DND-41 (cell line): ENCODE data around the gene ITIH5.

ENCODE experiments used
- EZH2 ChIP-seq: IDR thresholded peaks from 3 replicates; pipeline ENCODE4 v1.6.1; 2012; ENCODE audit warnings: borderline replicate concordance, low read depth, mild to moderate bottlenecking, moderate library complexity, low read length, inconsistent platforms; ENCODE audit not compliant: severe bottlenecking
- TF ChIP-seq, protein P1 (sequence below): IDR thresholded peaks from 2 replicates; pipeline ENCODE4 v1.5.1; 2012; ENCODE audit warnings: borderline replicate concordance, low read length, moderate library complexity, mild to moderate bottlenecking; ENCODE audit not compliant: poor library complexity, severe bottlenecking; ENCODE audit errors: extremely low read depth

DNA sequence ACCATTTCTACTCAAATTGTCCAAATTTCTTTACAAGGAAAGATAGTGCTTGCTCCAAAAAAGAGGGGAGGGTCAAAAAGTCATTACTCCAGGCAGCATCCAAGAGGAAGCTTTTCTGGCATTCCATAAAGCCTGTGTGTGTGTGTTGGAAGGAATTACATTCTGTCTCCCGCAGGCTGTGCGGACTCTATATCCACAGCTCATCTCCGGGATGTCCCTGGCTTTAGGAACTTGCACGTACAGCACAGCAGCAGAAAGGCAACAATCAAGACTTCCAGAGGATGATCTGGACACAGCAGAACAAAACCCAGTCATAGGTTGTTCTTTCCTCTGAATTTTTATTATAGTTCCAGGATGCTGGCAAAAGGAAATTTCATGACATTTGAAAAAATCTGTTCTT is 94.8 kb downstream of the ITIH5 start:
- TF ChIP-seq, protein P1, sequence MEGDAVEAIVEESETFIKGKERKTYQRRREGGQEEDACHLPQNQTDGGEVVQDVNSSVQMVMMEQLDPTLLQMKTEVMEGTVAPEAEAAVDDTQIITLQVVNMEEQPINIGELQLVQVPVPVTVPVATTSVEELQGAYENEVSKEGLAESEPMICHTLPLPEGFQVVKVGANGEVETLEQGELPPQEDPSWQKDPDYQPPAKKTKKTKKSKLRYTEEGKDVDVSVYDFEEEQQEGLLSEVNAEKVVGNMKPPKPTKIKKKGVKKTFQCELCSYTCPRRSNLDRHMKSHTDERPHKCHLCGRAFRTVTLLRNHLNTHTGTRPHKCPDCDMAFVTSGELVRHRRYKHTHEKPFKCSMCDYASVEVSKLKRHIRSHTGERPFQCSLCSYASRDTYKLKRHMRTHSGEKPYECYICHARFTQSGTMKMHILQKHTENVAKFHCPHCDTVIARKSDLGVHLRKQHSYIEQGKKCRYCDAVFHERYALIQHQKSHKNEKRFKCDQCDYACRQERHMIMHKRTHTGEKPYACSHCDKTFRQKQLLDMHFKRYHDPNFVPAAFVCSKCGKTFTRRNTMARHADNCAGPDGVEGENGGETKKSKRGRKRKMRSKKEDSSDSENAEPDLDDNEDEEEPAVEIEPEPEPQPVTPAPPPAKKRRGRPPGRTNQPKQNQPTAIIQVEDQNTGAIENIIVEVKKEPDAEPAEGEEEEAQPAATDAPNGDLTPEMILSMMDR: no peak
- TF ChIP-seq EZH2: no peak
